ENCODE measurements around the gene MYZAP. TPM values are rescaled to one million over a fixed set of nuclear protein-coding genes. Genes with fewer than 3 reads are reported as not detected.

MYZAP gene
- polyA plus RNA-seq, 1 donor from 2014 or later = not detected

- no peaks in the 10 kb centered on the region for H3K9me2 ChIP-seq (ENCODE audit: insufficient read depth, low read length)
- no peak overlapping the region for H3K4me2 ChIP-seq (ENCODE audit: low read length)
- no peaks in the 10 kb centered on the region for H3K9me3 ChIP-seq (ENCODE audit: low read length)
- TF ChIP-seq SMC3 (conservative IDR thresholded peaks at IDR 0.05; ENCODE audit: poor library complexity) (no peak), CTCF (IDR thresholded peaks at IDR 0.05; ENCODE audit: poor library complexity, severe bottlenecking) (no peak), EP300 (conservative IDR thresholded peaks at IDR 0.05; ENCODE audit: poor library complexity, severe bottlenecking) (no peak), POLR2AphosphoS5 (IDR thresholded peaks at IDR 0.05) (no peak), REST (IDR thresholded peaks at IDR 0.05; ENCODE audit: borderline replicate concordance) (no peak), MXI1 (conservative IDR thresholded peaks at IDR 0.05; ENCODE audit: poor library complexity, severe bottlenecking) (no peak), RAD21 (conservative IDR thresholded peaks at IDR 0.05) (no peak), TAF1 (IDR thresholded peaks at IDR 0.05; ENCODE audit: low read depth) (no peak), EZH2 (IDR thresholded peaks at IDR 0.05; ENCODE audit: borderline replicate concordance, insufficient read depth, low read length, poor library complexity, severe bottlenecking) (no peak)
- no peaks in the 10 kb centered on the region for H3F3A ChIP-seq (ENCODE audit: insufficient read depth, low read length, poor library complexity, severe bottlenecking)
- H2AFZ ChIP-seq (ENCODE audit: low read depth, low read length) = no peak overlapping the region
- no peaks in the 10 kb centered on the region for H4K20me1 ChIP-seq (ENCODE audit: insufficient read depth)
- no peak overlapping the region for H3K9ac ChIP-seq (ENCODE audit: low read length)
- H3K27me3 ChIP-seq (ENCODE audit: insufficient read depth, low read depth, low read length) = no peaks in the 10 kb centered on the region
- H3K4me3 ChIP-seq (ENCODE audit: low read length) = no peak overlapping the region
- H3K27ac ChIP-seq (ENCODE audit: low read length) = no peak overlapping the region
- no peaks in the 10 kb centered on the region for H3K79me2 ChIP-seq (replicated peaks; ENCODE audit: insufficient read depth, low read length)
- H3K36me3 ChIP-seq (ENCODE audit: insufficient read depth, low read length) = no peaks in the 10 kb centered on the region
These were observed 36.9 kb upstream of the MYZAP start for GRCh38 chr15:57554812-57555179.

- no peak for TF ChIP-seq RAD21 (conservative IDR thresholded peaks at IDR 0.05)
- TF ChIP-seq TAF1 (IDR thresholded peaks at IDR 0.05; ENCODE audit: low read depth) = no peak
- TF ChIP-seq CTCF (IDR thresholded peaks at IDR 0.05; ENCODE audit: poor library complexity, severe bottlenecking) = no peak
- no peak for TF ChIP-seq SMC3 (conservative IDR thresholded peaks at IDR 0.05; ENCODE audit: poor library complexity)
- no peak for TF ChIP-seq MXI1 (conservative IDR thresholded peaks at IDR 0.05; ENCODE audit: poor library complexity, severe bottlenecking)
- TF ChIP-seq POLR2AphosphoS5 (IDR thresholded peaks at IDR 0.05) = no peak
- no peak for TF ChIP-seq EP300 (conservative IDR thresholded peaks at IDR 0.05; ENCODE audit: poor library complexity, severe bottlenecking)
- TF ChIP-seq REST (IDR thresholded peaks at IDR 0.05; ENCODE audit: borderline replicate concordance) = no peak
- no peak for TF ChIP-seq EZH2 (IDR thresholded peaks at IDR 0.05; ENCODE audit: borderline replicate concordance, insufficient read depth, low read length, poor library complexity, severe bottlenecking)
These were observed 36.4 kb upstream of the MYZAP start for GRCh38 chr15:57555270-57555669.

More at GRCh38 chr15:57555270-57555669, 36.4 kb upstream of the MYZAP start:
- H4K20me1 ChIP-seq (ENCODE audit: insufficient read depth) = no peaks in the 10 kb centered on the region
- H3K9me3 ChIP-seq (ENCODE audit: low read length) = no peaks in the 10 kb centered on the region
- H3K36me3 ChIP-seq (ENCODE audit: insufficient read depth, low read length) = no peaks in the 10 kb centered on the region
- no peak overlapping the region for H2AFZ ChIP-seq (ENCODE audit: low read depth, low read length)
- no peaks in the 10 kb centered on the region for H3K79me2 ChIP-seq (replicated peaks; ENCODE audit: insufficient read depth, low read length)
- H3K9me2 ChIP-seq (ENCODE audit: insufficient read depth, low read length) = no peaks in the 10 kb centered on the region
- H3K27ac ChIP-seq (ENCODE audit: low read length) = no peak overlapping the region
- no peak overlapping the region for H3K9ac ChIP-seq (ENCODE audit: low read length)
- no peak overlapping the region for H3K4me2 ChIP-seq (ENCODE audit: low read length)
- no peaks in the 10 kb centered on the region for H3K27me3 ChIP-seq (ENCODE audit: insufficient read depth, low read depth, low read length)
- no peaks in the 10 kb centered on the region for H3F3A ChIP-seq (ENCODE audit: insufficient read depth, low read length, poor library complexity, severe bottlenecking)
- no peak overlapping the region for H3K4me3 ChIP-seq (ENCODE audit: low read length)
